ENCODE results near the gene RSAD2. TPM values are rescaled to one million over a fixed set of nuclear protein-coding genes. Genes with fewer than 3 reads are reported as not detected.

The RSAD2 gene
- total and polyA plus RNA-seq, 2 of the 4 experiments (the other 2 are of a cell fraction): not detected

DNA sequence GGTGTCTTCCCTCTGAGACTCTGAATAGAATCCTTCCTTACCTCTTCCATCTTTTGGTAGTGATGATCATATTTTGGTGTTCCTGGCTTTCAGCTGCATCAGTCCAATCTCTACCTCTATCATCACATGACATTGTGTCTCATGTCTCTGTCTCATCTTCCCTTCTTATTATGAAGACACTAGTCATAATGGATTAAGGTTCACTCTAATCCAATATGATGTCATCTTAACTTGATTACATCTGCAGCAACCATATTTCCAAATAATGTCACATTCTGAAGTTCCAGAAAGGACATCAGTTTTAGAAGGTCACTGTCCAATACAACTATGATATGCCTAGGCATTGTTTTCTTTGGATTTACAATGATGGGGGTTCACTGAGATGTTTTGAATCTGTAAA lies 43.4 kb upstream of the RSAD2 start:
- POLR2A ChIA-PET (ENCODE audit: unreplicated experiment): no interaction called here
- Histone ChIP-seq H3K9me3 (ENCODE audit: control insufficient read depth, insufficient read depth, low read length) (no peaks in the 10 kb centered on the region; the same call in 1 of the 2 replicates), H3K4me3 (ENCODE audit: insufficient read depth, low read depth, low read length) (no peak overlapping the region), H3K27me3 (ENCODE audit: control insufficient read depth, insufficient read depth, low read length) (no peaks in the 10 kb centered on the region), H2BK120ac (ENCODE audit: low read depth, low read length) (no peak overlapping the region), H2AFZ (replicated peaks; ENCODE audit: low read length, poor library complexity) (no peak overlapping the region), H3K36me3 (ENCODE audit: control insufficient read depth, insufficient read depth, low read length) (no peaks in the 10 kb centered on the region), H3K79me1 (ENCODE audit: low read depth in 1 of 2, low read length in 2 of 2) (no peaks in the 10 kb centered on the region), H3K56ac (ENCODE audit: extremely low read depth, insufficient read depth, low read length) (no peak overlapping the region), H3K14ac (replicated peaks; ENCODE audit: low read depth, low read length) (no peak overlapping the region), H2BK20ac (ENCODE audit: low read depth, low read length) (no peak overlapping the region), H3K4ac (ENCODE audit: low read depth, low read length) (no peak overlapping the region), H4K20me1 (ENCODE audit: insufficient read depth, low read length) (no peaks in the 10 kb centered on the region), H3K9ac (ENCODE audit: low read depth, low read length) (no peak overlapping the region), H3K18ac (ENCODE audit: low read depth, low read length) (no peak overlapping the region), H4K8ac (ENCODE audit: low read depth in 2 of 2, low read length in 2 of 2) (no peak overlapping the region), H2AK5ac (ENCODE audit: low read depth, low read length) (no peak overlapping the region), H2AK9ac (replicated peaks; ENCODE audit: low read depth, low read length, poor library complexity) (no peak overlapping the region), H3K4me1 (ENCODE audit: control insufficient read depth, insufficient read depth, low read length) (no peaks in the 10 kb centered on the region), H4K5ac (ENCODE audit: low read depth, low read length) (no peak overlapping the region), H3K4me2 (ENCODE audit: low read depth, low read length) (no peak overlapping the region), H2BK15ac (ENCODE audit: low read depth, low read length) (no peak overlapping the region), H3K23ac (ENCODE audit: low read depth, low read length) (no peak overlapping the region), H4K91ac (ENCODE audit: insufficient read depth, low read depth, low read length) (no peak overlapping the region), H3K27ac (ENCODE audit: insufficient read depth, low read length) (no peak overlapping the region), H2BK5ac (ENCODE audit: low read depth, low read length, poor library complexity, severe bottlenecking) (no peak overlapping the region), H3K9me1 (ENCODE audit: insufficient read depth, low read length) (no peaks in the 10 kb centered on the region)
- TF ChIP-seq CEBPB (IDR thresholded peaks at IDR 0.05; ENCODE audit: low read depth, low read length) (no peak), SMC3 (IDR thresholded peaks at IDR 0.05; ENCODE audit: low read depth, low read length) (no peak), POLR2A (IDR thresholded peaks at IDR 0.05; ENCODE audit: low read depth, low read length) (no peak), RAD21 (IDR thresholded peaks at IDR 0.05; ENCODE audit: low read length) (no peak), MAFK (IDR thresholded peaks at IDR 0.05; ENCODE audit: low read depth, low read length) (no peak), BHLHE40 (IDR thresholded peaks at IDR 0.05; ENCODE audit: low read depth, low read length) (no peak), RFX5 (IDR thresholded peaks at IDR 0.05; ENCODE audit: low read depth, low read length) (no peak), NFE2L2 (IDR thresholded peaks at IDR 0.05; ENCODE audit: low read depth, low read length) (no peak), RCOR1 (IDR thresholded peaks at IDR 0.05; ENCODE audit: insufficient replicate concordance, low read length) (no peak), MXI1 (IDR thresholded peaks at IDR 0.05; ENCODE audit: borderline replicate concordance, low read depth, low read length) (no peak), MAZ (IDR thresholded peaks at IDR 0.05; ENCODE audit: borderline replicate concordance, low read depth, low read length) (no peak), FOS (IDR thresholded peaks at IDR 0.05; ENCODE audit: low read depth, low read length) (no peak), CHD1 (IDR thresholded peaks at IDR 0.05; ENCODE audit: low read depth, low read length) (no peak)
- TF ChIP-seq, protein P1, sequence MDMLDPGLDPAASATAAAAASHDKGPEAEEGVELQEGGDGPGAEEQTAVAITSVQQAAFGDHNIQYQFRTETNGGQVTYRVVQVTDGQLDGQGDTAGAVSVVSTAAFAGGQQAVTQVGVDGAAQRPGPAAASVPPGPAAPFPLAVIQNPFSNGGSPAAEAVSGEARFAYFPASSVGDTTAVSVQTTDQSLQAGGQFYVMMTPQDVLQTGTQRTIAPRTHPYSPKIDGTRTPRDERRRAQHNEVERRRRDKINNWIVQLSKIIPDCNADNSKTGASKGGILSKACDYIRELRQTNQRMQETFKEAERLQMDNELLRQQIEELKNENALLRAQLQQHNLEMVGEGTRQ (IDR thresholded peaks at IDR 0.05; ENCODE audit: low read depth, low read length): no peak
- TF ChIP-seq, protein P2, sequence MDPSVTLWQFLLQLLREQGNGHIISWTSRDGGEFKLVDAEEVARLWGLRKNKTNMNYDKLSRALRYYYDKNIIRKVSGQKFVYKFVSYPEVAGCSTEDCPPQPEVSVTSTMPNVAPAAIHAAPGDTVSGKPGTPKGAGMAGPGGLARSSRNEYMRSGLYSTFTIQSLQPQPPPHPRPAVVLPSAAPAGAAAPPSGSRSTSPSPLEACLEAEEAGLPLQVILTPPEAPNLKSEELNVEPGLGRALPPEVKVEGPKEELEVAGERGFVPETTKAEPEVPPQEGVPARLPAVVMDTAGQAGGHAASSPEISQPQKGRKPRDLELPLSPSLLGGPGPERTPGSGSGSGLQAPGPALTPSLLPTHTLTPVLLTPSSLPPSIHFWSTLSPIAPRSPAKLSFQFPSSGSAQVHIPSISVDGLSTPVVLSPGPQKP (IDR thresholded peaks at IDR 0.05; ENCODE audit: borderline replicate concordance, low read depth, low read length): no peak
- TF ChIP-seq, protein P3, sequence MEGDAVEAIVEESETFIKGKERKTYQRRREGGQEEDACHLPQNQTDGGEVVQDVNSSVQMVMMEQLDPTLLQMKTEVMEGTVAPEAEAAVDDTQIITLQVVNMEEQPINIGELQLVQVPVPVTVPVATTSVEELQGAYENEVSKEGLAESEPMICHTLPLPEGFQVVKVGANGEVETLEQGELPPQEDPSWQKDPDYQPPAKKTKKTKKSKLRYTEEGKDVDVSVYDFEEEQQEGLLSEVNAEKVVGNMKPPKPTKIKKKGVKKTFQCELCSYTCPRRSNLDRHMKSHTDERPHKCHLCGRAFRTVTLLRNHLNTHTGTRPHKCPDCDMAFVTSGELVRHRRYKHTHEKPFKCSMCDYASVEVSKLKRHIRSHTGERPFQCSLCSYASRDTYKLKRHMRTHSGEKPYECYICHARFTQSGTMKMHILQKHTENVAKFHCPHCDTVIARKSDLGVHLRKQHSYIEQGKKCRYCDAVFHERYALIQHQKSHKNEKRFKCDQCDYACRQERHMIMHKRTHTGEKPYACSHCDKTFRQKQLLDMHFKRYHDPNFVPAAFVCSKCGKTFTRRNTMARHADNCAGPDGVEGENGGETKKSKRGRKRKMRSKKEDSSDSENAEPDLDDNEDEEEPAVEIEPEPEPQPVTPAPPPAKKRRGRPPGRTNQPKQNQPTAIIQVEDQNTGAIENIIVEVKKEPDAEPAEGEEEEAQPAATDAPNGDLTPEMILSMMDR (conservative IDR thresholded peaks at IDR 0.05; ENCODE audit: low read depth, low read length): no peak
- CTCF ChIA-PET: no interaction called here
- dilution Hi-C loops (cut with HindIII; ENCODE audit: low sequenced_read_pairs, unreplicated experiment) (no loop called here), in situ Hi-C loops (cut with MboI; ENCODE audit: low sequenced_read_pairs) (no loop called here), intact Hi-C loops (cut with micrococcal nuclease) (no loop called here)
- ATAC-seq (ENCODE audit: low read depth) (no peak), DNase-seq (no peak)
- BruUV-seq (replicated peaks): no TSS peak

All from IMR-90 (cell line).